Heart left ventricle (tissue), 16 donors: ENCODE data around the gene STUM. TPM values are rescaled to one million over a fixed set of nuclear protein-coding genes. Genes with fewer than 3 reads are reported as not detected.

Source experiments
- ATAC-seq, 4 donors: fragments of 200-7000 bp; cut with Tn5 transposase; one replicate each; pipeline ENCODE4 v1.9.1; 2020 to 2022; ENCODE audit warnings: moderate library complexity in 4 of 4, mild to moderate bottlenecking in 3 of 4, moderate number of reproducible peaks in 1 of 4
- DNase-seq, 5 donors: peaks; one replicate each; pipeline ENCODE4 v3.0.0-alpha.2; 2020
- H3K27ac ChIP-seq, 12 donors: fragments of 200-600 bp; sonication (generic) in 4 of 12; one replicate each; pipeline versions ENCODE4 v1.5.0 to v1.8.0; 2016 to 2022; ENCODE audit warnings: mild to moderate bottlenecking in 2 of 12
- H3K27me3 ChIP-seq, 9 donors: fragments of 200-600 bp; sonication (generic) in 2 of 9; one replicate each; pipeline versions ENCODE4 v1.5.1 to v1.8.0; 2016 to 2022; ENCODE audit warnings: mild to moderate bottlenecking in 3 of 9
- H3K36me3 ChIP-seq, 9 donors: fragments of 200-600 bp; sonication (generic) in 2 of 9; one replicate each; pipeline versions ENCODE4 v1.5.0 to v1.8.0; 2018 to 2022; ENCODE audit warnings: mild to moderate bottlenecking in 2 of 9
- H3K4me1 ChIP-seq, 12 donors: fragments of 200-600 bp; sonication (generic) in 4 of 12; one replicate each; pipeline versions ENCODE4 v1.5.0 to v1.8.0; 2016 to 2022; ENCODE audit warnings: mild to moderate bottlenecking in 3 of 12
- H3K4me3 ChIP-seq, 12 donors: fragments of 200-600 bp; sonication (generic) in 4 of 12; one replicate each; pipeline versions ENCODE4 v1.5.0 to v1.8.0; 2017 to 2022; ENCODE audit warnings: mild to moderate bottlenecking in 9 of 12, moderate library complexity in 4 of 12
- H3K9me3 ChIP-seq, 12 donors: fragments of 200-600 bp; sonication (generic) in 4 of 12; one replicate each; pipeline versions ENCODE4 v1.5.0 to v1.8.0; 2016 to 2022; ENCODE audit warnings: mild to moderate bottlenecking in 1 of 12
- CTCF ChIP-seq, 12 donors: fragments of 200-600 bp; sonication (generic) in 4 of 12; IDR thresholded peaks; one replicate each; pipeline versions ENCODE4 v1.5.0 to v1.8.0; 2018 to 2022; ENCODE audit warnings: antibody characterized with exemption in 12 of 12, mild to moderate bottlenecking in 5 of 12
- POLR2A ChIP-seq, 2 donors: fragments of 450-650 bp; IDR thresholded peaks; one replicate each; pipeline ENCODE4 v1.6.1; 2017; ENCODE audit warnings: antibody characterized with exemption in 2 of 2, mild to moderate bottlenecking in 2 of 2, moderate library complexity in 2 of 2
- WGBS, 4 donors: extraction: QIAGEN DNeasy Blood & Tissue Kit in 2 of 4; methylation state at CpG; one replicate each; pipeline versions ENCODE4 v1.1.5 to v1.1.7; 2013 to 2018; 5-methylcytosine and 5-hydroxymethylcytosine counted together
- intact Hi-C, 10 donors: fragments of 100-400 bp; cut with DNase I; formaldehyde crosslinking; loops; one replicate each; pipeline versions ENCODE4 v1.11.1 to v1.14.2; 2022
- polyA plus RNA-seq, 2 donors: library from polyadenylated mRNA; stranded (reverse); fragments of 200-250 nt; gene quantifications; one replicate each; pipeline ENCODE4 v1.2.3, GENCODE V29; 2013
- total RNA-seq, 9 donors: library from RNA; depleted of rRNA in 2 of 9; stranded (reverse); fragments of >200 nt in 2 of 9; fragmentation: NEBNext Ultra II Directional in 3 of 9; extraction: Animal tissue kit (Norgen Biotek cat#: 25700) in 3 of 9; gene quantifications; one replicate each; pipeline versions ENCODE4 v1.1.0 to v1.2.4, GENCODE V29; 2016 to 2023
- donor health status: ischemic (EF 13 %, LVEDD 7.1; RV severe dilation, severe dysfunction).
- donor health status: healthy with polysubstance abuse.
- donor health status: DM: no; HTN: yes; CAD: no.
- donor health status: DM: no; HTN: no; CAD: no.
- donor health status: ischemic (EF 25% LVEDD 6.9; RV normal size, moderate dysfunction).
- donor health status: ischemic (EF 25% LVEDD 5.7; RV mildly dilated, moderate dysfunction).
- donor health status: healthy.
- donor health status: DM: yes; HTN: yes; CAD: no.
- donor health status: ischemic (EF 35%, LVEDD 5.7; RV mildly dilated, moderate dysfunction).
- donor health status: nonischemic (EF 11% LVEDD 7.7; RV severe dilation, severe dysfunction).
- donor health status: DM: yes; HTN: yes; CAD: no.
- donor health status: PGD.
- donor health status: ischemic (EF 29% LVEDD 5.4; RV normal size, mild dysfunction).
- donor health status: nonischemic (EF 23%, LVEDD 6.1; RV moderate dilation, normal function).

Gene STUM
- total and polyA plus RNA-seq, 11 donors: 0.39 to 1.7 (median 0.97) TPM

GRCh38 chr1:226650236-226650841, 101.8 kb downstream of the STUM start:
- H3K4me1 ChIP-seq: peaks cover 4 to 57% (median 32%) of the 10 kb centered on the region in 12 donors
- TF ChIP-seq CTCF (IDR thresholded peaks at IDR 0.05) (peak in 2 of 12 donors; percentile 2 to 12), POLR2A (IDR thresholded peaks at IDR 0.05) (no peak)
- ATAC-seq (peak in 3 of 4 donors; percentile 39 to 43 (median 40)), DNase-seq (peak in 2 of 5 donors; percentile 29 to 65)
- H3K36me3 ChIP-seq: peaks cover 0 to 36% (median 30%) of the 10 kb centered on the region in 9 donors
- H3K27me3 ChIP-seq: no peaks in the 10 kb centered on the region
- H3K27ac ChIP-seq: peak overlapping the region in 5 of 12 donors; percentile 30 to 52 (median 42)
- no peak overlapping the region for H3K4me3 ChIP-seq
- intact Hi-C loops: loop anchor here in 3 of 10 donors (5.0 kb wide), 2 partner anchors 82 to 87 kb away; partner anchors contain the start of gene ITPKB (in 2 of the 3)
- H3K9me3 ChIP-seq: no peaks in the 10 kb centered on the region
- WGBS, 4 donors: 52 to 67% (median 59%) methylated on average over 7 to 11 of the region's 11 CpGs

DNA sequence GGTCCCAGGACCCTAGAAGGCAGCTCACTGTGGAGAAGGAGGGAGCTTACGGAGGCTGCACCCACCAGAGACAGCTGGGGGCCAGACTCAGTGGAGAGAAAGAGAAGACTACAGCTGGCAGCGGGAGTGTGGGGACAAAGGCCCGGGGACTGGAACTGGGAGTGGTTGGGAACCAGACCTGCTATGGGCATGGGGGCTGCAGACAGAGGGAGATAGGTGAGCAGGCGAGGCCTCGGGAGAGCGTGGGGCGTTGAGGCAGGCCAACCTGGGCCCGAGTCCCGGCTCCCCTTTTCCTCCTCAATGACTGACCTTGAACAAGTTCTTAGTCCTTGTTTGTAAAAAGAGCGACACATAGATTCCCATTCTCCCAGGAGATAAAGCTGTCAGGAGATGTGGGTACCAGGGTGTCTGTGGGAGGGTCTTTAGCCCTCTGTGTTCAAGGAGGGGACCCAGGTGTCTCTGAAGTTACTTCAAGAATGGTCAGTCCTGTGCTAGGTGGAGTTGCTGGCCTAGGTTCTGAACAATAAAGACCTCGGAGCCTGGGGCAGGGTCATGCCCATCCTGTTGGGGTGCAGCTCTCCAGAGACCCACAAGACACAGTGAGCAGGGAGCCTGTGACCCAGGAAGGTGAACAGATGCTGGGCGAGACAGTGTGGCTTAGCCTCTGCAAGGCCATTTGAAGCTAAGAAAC, 102.6 kb downstream of the STUM start:
- H3K27me3 ChIP-seq: no peaks in the 10 kb centered on the region
- TF ChIP-seq CTCF (IDR thresholded peaks at IDR 0.05): no peak
- TF ChIP-seq POLR2A (IDR thresholded peaks at IDR 0.05): no peak
- no peak overlapping the region for H3K4me3 ChIP-seq
- no peak for ATAC-seq
- peak overlapping the region in 5 of 12 donors; percentile 30 to 52 (median 42) for H3K27ac ChIP-seq
- 79 to 91% (median 85%) methylated on average over 12 of the region's 12 CpGs for WGBS, 4 donors
- H3K9me3 ChIP-seq: no peaks in the 10 kb centered on the region
- peak in 2 of 5 donors; percentile 17 to 28 for DNase-seq
- H3K36me3 ChIP-seq: peaks cover 0 to 28% (median 27%) of the 10 kb centered on the region in 9 donors
- H3K4me1 ChIP-seq: peaks cover 0 to 57% (median 32%) of the 10 kb centered on the region in 12 donors
- intact Hi-C loops: loop anchor here in 3 of 10 donors (5.0 kb wide), 2 partner anchors 81 to 86 kb away; partner anchors contain the start of gene ITPKB (in 2 of the 3)

DNA sequence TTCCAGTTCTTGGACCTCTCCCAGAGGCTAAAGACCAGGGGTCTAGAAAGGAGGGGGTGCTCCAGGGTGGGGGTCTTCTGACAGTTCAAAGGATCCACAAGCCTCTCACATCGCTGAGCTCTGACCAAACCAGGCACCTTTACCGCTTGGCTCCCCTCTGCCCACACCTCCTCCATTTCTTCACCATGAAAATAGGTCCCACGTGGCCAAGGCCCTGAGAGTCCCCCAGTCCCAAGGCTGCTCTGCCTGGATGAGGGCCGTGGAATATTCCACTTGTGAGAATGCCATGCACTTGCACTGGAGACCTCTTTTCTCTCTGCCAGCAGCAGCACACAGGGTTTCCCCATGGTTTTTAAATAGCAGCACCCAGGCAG, 103.2 kb downstream of the STUM start:
- H3K9me3 ChIP-seq: no peaks in the 10 kb centered on the region
- no peak overlapping the region for H3K4me3 ChIP-seq
- ATAC-seq (no peak), DNase-seq (peak in 2 of 5 donors; percentile 34 to 44)
- peaks cover 0 to 57% (median 34%) of the 10 kb centered on the region in 12 donors for H3K4me1 ChIP-seq
- intact Hi-C loops: loop anchor here in 3 of 10 donors (5.0 kb wide), 2 partner anchors 81 to 86 kb away; partner anchors contain the start of gene ITPKB (in 2 of the 3)
- no peak for TF ChIP-seq CTCF (IDR thresholded peaks at IDR 0.05)
- TF ChIP-seq POLR2A (IDR thresholded peaks at IDR 0.05): no peak
- H3K27ac ChIP-seq: peak overlapping the region in 1 of 12 donors; percentile 38
- WGBS, 4 donors: 55 to 71% (median 59%) methylated on average over 4 of the region's 4 CpGs
- H3K27me3 ChIP-seq: no peaks in the 10 kb centered on the region
- peaks cover 0 to 23% (median 22%) of the 10 kb centered on the region in 9 donors for H3K36me3 ChIP-seq

- Histone ChIP-seq H3K36me3 (peaks cover 0 to 14% (median 13%) of the 10 kb centered on the region in 9 donors), H3K4me3 (no peak overlapping the region), H3K4me1 (peaks cover 0 to 62% (median 42%) of the 10 kb centered on the region in 12 donors), H3K27ac (no peak overlapping the region), H3K9me3 (no peaks in the 10 kb centered on the region), H3K27me3 (no peaks in the 10 kb centered on the region)
- intact Hi-C loops: loop anchor here in 3 of 10 donors (5.0 kb wide), 2 partner anchors 80 to 85 kb away; partner anchors contain the start of gene ITPKB (in 2 of the 3)
- TF ChIP-seq POLR2A (IDR thresholded peaks at IDR 0.05) (no peak), CTCF (IDR thresholded peaks at IDR 0.05) (no peak)
- 79 to 88% (median 84%) methylated on average over 5 to 6 of the region's 6 CpGs for WGBS, 4 donors
- ATAC-seq (no peak), DNase-seq (peak in 2 of 5 donors; percentile 18 to 25)
Measured at GRCh38 chr1:226652613-226653012, 104.0 kb downstream of the STUM start.
